Neural cell (in vitro differentiated cells): Measurements from ENCODE around the gene TRIM23. TPM values are rescaled to one million over a fixed set of nuclear protein-coding genes. Genes with fewer than 3 reads are reported as not detected.

Source experiments
- H2AFZ ChIP-seq: fragments of 200-600, 300-800 bp; sonication (generic), shearing (Covaris generic); 2 replicates; pipeline ENCODE4 v1.6.0; 2014; ENCODE audit warnings: low read depth, mild to moderate bottlenecking, antibody characterized with exemption, low read length, moderate library complexity
- H3F3A ChIP-seq: fragments of 200-600 bp; shearing (Covaris generic); 2 replicates; pipeline ENCODE4 v1.6.1; 2016; ENCODE audit warnings: mild to moderate bottlenecking, moderate library complexity, mixed read lengths, antibody characterized with exemption, low read length; ENCODE audit not compliant: insufficient read depth, poor library complexity, severe bottlenecking
- H3K27ac ChIP-seq: fragments of 200-600, 300-800 bp; sonication (generic), shearing (Covaris generic); 2 replicates; pipeline ENCODE4 v1.5.1; 2014; ENCODE audit warnings: mild to moderate bottlenecking, low read length, moderate library complexity
- H3K27me3 ChIP-seq: fragments of 300-800, 200-600 bp; sonication (generic), shearing (Covaris generic); 2 replicates; pipeline ENCODE4 v1.6.0; 2014; ENCODE audit warnings: mild to moderate bottlenecking, low read depth, low read length, moderate library complexity; ENCODE audit not compliant: insufficient read depth
- H3K36me3 ChIP-seq: fragments of 300-800, 200-600 bp; sonication (generic), shearing (Covaris generic); 2 replicates; pipeline ENCODE4 v1.5.1; 2014; ENCODE audit warnings: mild to moderate bottlenecking, antibody characterized with exemption, low read length, moderate library complexity; ENCODE audit not compliant: insufficient read depth
- H3K4me2 ChIP-seq: fragments of 300-800, 200-600 bp; sonication (generic), shearing (Covaris generic); 2 replicates; pipeline ENCODE4 v1.6.0; 2014; ENCODE audit warnings: mild to moderate bottlenecking, low read length
- H3K4me3 ChIP-seq: fragments of 300-800, 200-600 bp; sonication (generic), shearing (Covaris generic); 2 replicates; pipeline ENCODE4 v1.5.1; 2014; ENCODE audit warnings: mild to moderate bottlenecking, low read length, moderate library complexity
- H3K79me2 ChIP-seq: fragments of 200-600 bp; shearing (Covaris generic); replicated peaks from 2 replicates; pipeline ENCODE4 v1.6.0; 2014; ENCODE audit warnings: mild to moderate bottlenecking, low read length, moderate library complexity; ENCODE audit not compliant: insufficient read depth
- H3K9ac ChIP-seq: fragments of 300-800, 200-600 bp; sonication (generic), shearing (Covaris generic); 2 replicates; pipeline ENCODE4 v1.6.1; 2016; ENCODE audit warnings: mild to moderate bottlenecking, low read length, mixed read lengths
- H3K9me2 ChIP-seq: fragments of 200-600 bp; shearing (Covaris generic); 2 replicates; pipeline ENCODE4 v1.6.1; 2016; ENCODE audit warnings: mild to moderate bottlenecking, low read length, mixed read lengths; ENCODE audit not compliant: insufficient read depth
- H3K9me3 ChIP-seq: fragments of 200-600, 300-800 bp; sonication (generic), shearing (Covaris generic); 2 replicates; pipeline ENCODE4 v1.6.1; 2016; ENCODE audit warnings: mild to moderate bottlenecking, mixed run types, low read length, moderate library complexity, mixed read lengths
- H4K20me1 ChIP-seq: fragments of 200-600 bp; shearing (Covaris generic); 2 replicates; pipeline ENCODE4 v1.6.1; 2016; ENCODE audit warnings: mild to moderate bottlenecking, mixed run types; ENCODE audit not compliant: insufficient read depth
- CTCF ChIP-seq: fragments of 450-650 bp; IDR thresholded peaks from 2 replicates; pipeline ENCODE4 v1.5.1; 2014; ENCODE audit warnings: antibody characterized with exemption, mild to moderate bottlenecking, moderate library complexity; ENCODE audit not compliant: poor library complexity, severe bottlenecking
- EP300 ChIP-seq: fragments of 450-650 bp; conservative IDR thresholded peaks from 2 replicates; pipeline ENCODE4 v1.6.1; 2014; ENCODE audit warnings: antibody characterized with exemption, mild to moderate bottlenecking, moderate library complexity; ENCODE audit not compliant: poor library complexity, severe bottlenecking
- EZH2 ChIP-seq: fragments of 200-600, 300-800 bp; shearing (Covaris generic), sonication (generic); IDR thresholded peaks from 2 replicates; pipeline ENCODE4 v1.6.1; 2014; ENCODE audit warnings: antibody characterized with exemption, low read length, borderline replicate concordance, mild to moderate bottlenecking; ENCODE audit not compliant: insufficient read depth, poor library complexity, severe bottlenecking
- MXI1 ChIP-seq: fragments of 450-650 bp; conservative IDR thresholded peaks from 2 replicates; pipeline ENCODE4 v1.6.1; 2014; ENCODE audit warnings: antibody characterized with exemption, mild to moderate bottlenecking; ENCODE audit not compliant: poor library complexity, severe bottlenecking
- POLR2AphosphoS5 ChIP-seq: IDR thresholded peaks from 2 replicates; pipeline ENCODE4 v1.6.1; 2012
- RAD21 ChIP-seq: fragments of 450-650 bp; conservative IDR thresholded peaks from 2 replicates; pipeline ENCODE4 v1.6.1; 2014; ENCODE audit warnings: antibody characterized with exemption, mild to moderate bottlenecking, moderate library complexity
- SMC3 ChIP-seq: fragments of 450-650 bp; conservative IDR thresholded peaks from 2 replicates; pipeline ENCODE4 v1.6.1; 2014; ENCODE audit warnings: antibody characterized with exemption, mild to moderate bottlenecking, moderate library complexity; ENCODE audit not compliant: poor library complexity
- TAF1 ChIP-seq: IDR thresholded peaks from 2 replicates; pipeline ENCODE4 v1.6.1; 2012; ENCODE audit warnings: low read depth
- polyA plus RNA-seq: library from polyadenylated mRNA; depleted of rRNA; stranded (reverse); fragments of >200 nt; gene quantifications from 2 replicates; pipeline ENCODE4 v1.2.3, GENCODE V29; 2014
- TF ChIP-seq, protein P1 (sequence below): IDR thresholded peaks from 2 replicates; pipeline ENCODE4 v1.6.1; 2012; ENCODE audit warnings: borderline replicate concordance

TRIM23 gene
- polyA plus RNA-seq, 1 donor from 2014 or later = 29.0 TPM

DNA sequence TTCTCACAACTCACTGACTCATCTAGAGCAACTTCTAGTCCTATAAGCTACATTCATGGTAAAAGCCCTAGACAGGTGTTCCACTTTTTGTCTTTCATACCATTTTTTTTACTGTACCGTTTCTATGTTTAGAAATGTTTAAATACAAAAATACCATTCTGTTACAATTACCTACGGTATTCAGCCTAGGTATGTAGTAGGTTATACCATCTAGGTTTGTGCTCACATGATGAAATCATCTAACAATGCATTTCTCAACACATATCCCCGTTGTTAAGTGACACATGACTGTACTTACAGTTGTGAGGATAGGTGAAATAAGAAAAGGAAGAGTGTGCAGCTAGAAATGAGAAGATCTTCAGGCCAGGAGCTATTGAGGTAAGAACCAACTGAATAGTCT, 67.4 kb downstream of the TRIM23 start:
- no peaks in the 10 kb centered on the region for H3K36me3 ChIP-seq
- H3K9ac ChIP-seq = no peak overlapping the region
- no peak overlapping the region for H3K4me2 ChIP-seq
- peaks cover 16% of the 10 kb centered on the region for H3K79me2 ChIP-seq
- TF ChIP-seq POLR2AphosphoS5 (no peak), TAF1 (no peak), SMC3 (no peak), MXI1 (no peak), CTCF (no peak), EP300 (no peak), RAD21 (no peak), EZH2 (no peak)
- TF ChIP-seq, protein P1, sequence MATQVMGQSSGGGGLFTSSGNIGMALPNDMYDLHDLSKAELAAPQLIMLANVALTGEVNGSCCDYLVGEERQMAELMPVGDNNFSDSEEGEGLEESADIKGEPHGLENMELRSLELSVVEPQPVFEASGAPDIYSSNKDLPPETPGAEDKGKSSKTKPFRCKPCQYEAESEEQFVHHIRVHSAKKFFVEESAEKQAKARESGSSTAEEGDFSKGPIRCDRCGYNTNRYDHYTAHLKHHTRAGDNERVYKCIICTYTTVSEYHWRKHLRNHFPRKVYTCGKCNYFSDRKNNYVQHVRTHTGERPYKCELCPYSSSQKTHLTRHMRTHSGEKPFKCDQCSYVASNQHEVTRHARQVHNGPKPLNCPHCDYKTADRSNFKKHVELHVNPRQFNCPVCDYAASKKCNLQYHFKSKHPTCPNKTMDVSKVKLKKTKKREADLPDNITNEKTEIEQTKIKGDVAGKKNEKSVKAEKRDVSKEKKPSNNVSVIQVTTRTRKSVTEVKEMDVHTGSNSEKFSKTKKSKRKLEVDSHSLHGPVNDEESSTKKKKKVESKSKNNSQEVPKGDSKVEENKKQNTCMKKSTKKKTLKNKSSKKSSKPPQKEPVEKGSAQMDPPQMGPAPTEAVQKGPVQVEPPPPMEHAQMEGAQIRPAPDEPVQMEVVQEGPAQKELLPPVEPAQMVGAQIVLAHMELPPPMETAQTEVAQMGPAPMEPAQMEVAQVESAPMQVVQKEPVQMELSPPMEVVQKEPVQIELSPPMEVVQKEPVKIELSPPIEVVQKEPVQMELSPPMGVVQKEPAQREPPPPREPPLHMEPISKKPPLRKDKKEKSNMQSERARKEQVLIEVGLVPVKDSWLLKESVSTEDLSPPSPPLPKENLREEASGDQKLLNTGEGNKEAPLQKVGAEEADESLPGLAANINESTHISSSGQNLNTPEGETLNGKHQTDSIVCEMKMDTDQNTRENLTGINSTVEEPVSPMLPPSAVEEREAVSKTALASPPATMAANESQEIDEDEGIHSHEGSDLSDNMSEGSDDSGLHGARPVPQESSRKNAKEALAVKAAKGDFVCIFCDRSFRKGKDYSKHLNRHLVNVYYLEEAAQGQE = no peak
- no peaks in the 10 kb centered on the region for H4K20me1 ChIP-seq
- no peaks in the 10 kb centered on the region for H3K27me3 ChIP-seq
- no peaks in the 10 kb centered on the region for H3F3A ChIP-seq
- no peak overlapping the region for H2AFZ ChIP-seq
- H3K4me3 ChIP-seq = no peak overlapping the region
- no peaks in the 10 kb centered on the region for H3K9me2 ChIP-seq
- H3K27ac ChIP-seq = no peak overlapping the region
- H3K9me3 ChIP-seq = no peaks in the 10 kb centered on the region

DNA sequence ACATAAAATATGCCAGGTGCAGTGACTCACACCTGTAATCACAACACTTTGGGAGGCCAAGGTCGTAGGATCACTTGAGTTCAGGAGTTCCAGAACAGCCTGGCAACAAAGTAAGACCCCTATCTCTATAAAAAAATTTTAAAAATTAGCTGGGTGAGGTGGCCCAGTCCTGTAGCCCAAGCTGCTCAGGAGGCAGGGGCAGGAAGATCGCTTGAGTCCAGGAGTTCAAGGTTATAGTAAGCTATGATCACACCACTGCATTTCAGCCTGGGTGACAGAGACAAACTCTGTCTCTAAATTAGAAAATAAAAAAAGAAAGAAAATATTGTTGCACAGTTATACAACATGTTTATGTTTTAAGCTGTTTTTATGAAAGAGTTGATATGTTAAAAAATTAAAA, 68.0 kb downstream of the TRIM23 start:
- Histone ChIP-seq H2AFZ (no peak overlapping the region), H3K27me3 (no peaks in the 10 kb centered on the region), H3K4me3 (no peak overlapping the region), H3K79me2 (peaks cover 11% of the 10 kb centered on the region), H3K27ac (no peak overlapping the region), H3K9ac (no peak overlapping the region), H3K9me2 (no peaks in the 10 kb centered on the region), H3K9me3 (no peaks in the 10 kb centered on the region), H3F3A (no peaks in the 10 kb centered on the region), H4K20me1 (no peaks in the 10 kb centered on the region), H3K4me2 (no peak overlapping the region), H3K36me3 (no peaks in the 10 kb centered on the region)
- TF ChIP-seq TAF1 (no peak), EZH2 (no peak), POLR2AphosphoS5 (no peak), RAD21 (no peak), MXI1 (no peak), EP300 (no peak), CTCF (no peak), SMC3 (no peak)
- TF ChIP-seq, protein P1 = no peak
